Measurements from ENCODE around the gene DSCAM.

DNA sequence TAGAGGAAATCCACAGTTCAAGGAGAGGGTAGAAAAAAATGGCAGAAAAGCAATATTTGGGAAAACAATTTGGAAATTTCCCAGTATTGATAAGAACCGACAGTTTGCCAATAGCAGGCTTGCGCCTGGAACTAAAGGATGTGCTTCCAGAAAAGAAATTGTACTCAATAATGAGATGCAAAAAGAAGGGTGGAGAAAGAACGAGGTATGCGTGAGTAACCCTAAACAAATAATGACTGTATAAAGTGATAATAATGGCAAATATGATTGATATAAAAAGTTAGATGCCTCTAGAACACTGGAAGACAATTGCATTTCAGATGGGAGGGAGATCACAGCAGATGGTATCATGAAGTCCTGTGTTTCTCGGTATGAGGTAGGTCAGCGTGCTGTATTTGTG, 458.9 kb downstream of the DSCAM start:
- TF ChIP-seq, protein P1, sequence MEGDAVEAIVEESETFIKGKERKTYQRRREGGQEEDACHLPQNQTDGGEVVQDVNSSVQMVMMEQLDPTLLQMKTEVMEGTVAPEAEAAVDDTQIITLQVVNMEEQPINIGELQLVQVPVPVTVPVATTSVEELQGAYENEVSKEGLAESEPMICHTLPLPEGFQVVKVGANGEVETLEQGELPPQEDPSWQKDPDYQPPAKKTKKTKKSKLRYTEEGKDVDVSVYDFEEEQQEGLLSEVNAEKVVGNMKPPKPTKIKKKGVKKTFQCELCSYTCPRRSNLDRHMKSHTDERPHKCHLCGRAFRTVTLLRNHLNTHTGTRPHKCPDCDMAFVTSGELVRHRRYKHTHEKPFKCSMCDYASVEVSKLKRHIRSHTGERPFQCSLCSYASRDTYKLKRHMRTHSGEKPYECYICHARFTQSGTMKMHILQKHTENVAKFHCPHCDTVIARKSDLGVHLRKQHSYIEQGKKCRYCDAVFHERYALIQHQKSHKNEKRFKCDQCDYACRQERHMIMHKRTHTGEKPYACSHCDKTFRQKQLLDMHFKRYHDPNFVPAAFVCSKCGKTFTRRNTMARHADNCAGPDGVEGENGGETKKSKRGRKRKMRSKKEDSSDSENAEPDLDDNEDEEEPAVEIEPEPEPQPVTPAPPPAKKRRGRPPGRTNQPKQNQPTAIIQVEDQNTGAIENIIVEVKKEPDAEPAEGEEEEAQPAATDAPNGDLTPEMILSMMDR (IDR thresholded peaks at IDR 0.05), result no peak
- no peak for TF ChIP-seq POLR2A (IDR thresholded peaks at IDR 0.05)
- TF ChIP-seq POLR2AphosphoS5 (IDR thresholded peaks at IDR 0.05; ENCODE audit: insufficient read depth in 1 of 2, low read depth in 1 of 2), result no peak

All from vagina (tissue), 2 donors.